HCT116 (cell line): ENCODE results near the gene SEC11A. TPM values are rescaled to one million over a fixed set of nuclear protein-coding genes. Genes with fewer than 3 reads are reported as not detected.

Source experiments
- ATAC-seq: fragments of 200-7000 bp; cut with Tn5 transposase; 2 replicates; pipeline ENCODE4 v1.9.1; 2020; ENCODE audit warnings: mild to moderate bottlenecking, moderate library complexity
- Bru-seq: library from RNA; stranded (reverse); fragments of 400-500 nt; gene quantifications from one replicate; lab custom pipeline; 2021; lab: Mats Ljungman, UMichigan
- BruChase-seq, 2 experiments: library from RNA; stranded (reverse); fragments of 400-500 nt; gene quantifications; one replicate each; lab custom pipeline; 2021; lab: Mats Ljungman, UMichigan
- BruUV-seq: library from RNA; stranded (reverse); fragments of 400-500 nt; replicated peaks from 2 replicates; lab custom pipeline; 2021; lab: Mats Ljungman, UMichigan
- CTCF ChIA-PET: fragments of 300-600 bp; sonication (Branson Sonifier 250); formaldehyde crosslinking; loops from one replicate; lab custom pipeline; 2021; ENCODE audit warnings: antibody characterized with exemption; lab: Charles Lee
- POLR2A ChIA-PET: fragments of 300-600, 350-600 bp; sonication (Branson Sonifier 250); formaldehyde crosslinking; loops from one replicate; lab custom pipeline; 2021; ENCODE audit warnings: antibody characterized with exemption; lab: Charles Lee
- RAD21 ChIA-PET, 2 experiments: fragments of 300-600 bp; sonication (Branson Sonifier 250); formaldehyde crosslinking; loops; one replicate each; lab custom pipeline; 2023; ENCODE audit warnings: low total read pairs in 2 of 2; ENCODE audit not compliant: uncharacterized antibody in 2 of 2, unreplicated experiment in 2 of 2, low non-redundant PET in 1 of 2; lab: Charles Lee
- DNase-seq: peaks from one replicate; pipeline ENCODE4 v3.0.0-alpha.2; 2010; ENCODE audit warnings: low read depth, low spot score
- H2AFZ ChIP-seq: fragments of 200-600 bp; shearing (Covaris generic), sonication (generic); 2 replicates; pipeline ENCODE4 v1.6.1; 2017; ENCODE audit warnings: low read depth, mixed run types, mixed read lengths, antibody characterized with exemption, low read length; ENCODE audit not compliant: poor library complexity, severe bottlenecking
- H3K27ac ChIP-seq: 2 replicates; pipeline ENCODE4 v1.5.1; 2012; ENCODE audit warnings: low read depth, low read length
- H3K27me3 ChIP-seq: fragments of 200-600 bp; sonication (generic); 2 replicates; pipeline ENCODE4 v1.6.1; 2016; ENCODE audit warnings: mixed run types, low read length, mixed read lengths; ENCODE audit not compliant: insufficient read depth
- H3K36me3 ChIP-seq, 2 experiments: fragments of 200-500 bp in 1 of 2; fragments of 200-600 bp in 1 of 2; sonication (Bioruptor generic) in 1 of 2; sonication (generic) in 1 of 2; 2 replicates each; pipeline versions ENCODE4 v1.5.1 to v1.6.1; 2014 to 2016; ENCODE audit warnings: low read length in 2 of 2, inconsistent platforms in 1 of 2, mixed read lengths in 1 of 2, mixed run types in 1 of 2; ENCODE audit not compliant: insufficient read depth in 2 of 2, control insufficient read depth in 1 of 2
- H3K4me1 ChIP-seq, 2 experiments: fragments of 200-600 bp in 1 of 2; sonication (generic) in 1 of 2; 2 replicates each; pipeline versions ENCODE4 v1.5.1 to v1.6.1; 2012 to 2017; ENCODE audit warnings: low read length in 2 of 2, inconsistent platforms in 1 of 2, mild to moderate bottlenecking in 1 of 2, mixed read lengths in 1 of 2, mixed run types in 1 of 2, moderate library complexity in 1 of 2; ENCODE audit not compliant: insufficient read depth in 2 of 2, control insufficient read depth in 1 of 2
- H3K4me2 ChIP-seq: fragments of 200-600 bp; sonication (generic); 2 replicates; pipeline ENCODE4 v1.6.1; 2017; ENCODE audit warnings: mixed run types, low read length, mixed read lengths
- H3K4me3 ChIP-seq, 2 experiments: fragments of 200-600 bp in 1 of 2; sonication (generic) in 1 of 2; replicated peaks in 1 of 2; 2 replicates each; pipeline ENCODE4 v1.5.1; 2011 to 2016; ENCODE audit warnings: low read length in 2 of 2, control low read depth in 1 of 2, low read depth in 1 of 2, mild to moderate bottlenecking in 1 of 2, mixed read lengths in 1 of 2, mixed run types in 1 of 2
- H3K79me2 ChIP-seq: fragments of 200-600 bp; sonication (generic); 2 replicates; pipeline ENCODE4 v1.6.1; 2017; ENCODE audit warnings: mild to moderate bottlenecking, mixed run types, low read length, moderate library complexity, mixed read lengths; ENCODE audit not compliant: insufficient read depth
- H3K9ac ChIP-seq: fragments of 200-600 bp; sonication (generic); 2 replicates; pipeline ENCODE4 v1.6.1; 2016; ENCODE audit warnings: low read length, mixed read lengths
- H3K9me2 ChIP-seq: fragments of 200-600 bp; sonication (generic), shearing (Covaris generic); 2 replicates; pipeline ENCODE4 v1.6.1; 2017; ENCODE audit warnings: mixed run types, mild to moderate bottlenecking, moderate library complexity; ENCODE audit not compliant: insufficient read depth
- H3K9me3 ChIP-seq, 2 experiments: fragments of 200-500 bp in 1 of 2; fragments of 200-600 bp in 1 of 2; sonication (Bioruptor generic) in 1 of 2; sonication (generic) in 1 of 2; 2 replicates each; pipeline ENCODE4 v1.6.1; 2014 to 2017; ENCODE audit warnings: low read length in 2 of 2, mixed read lengths in 2 of 2, inconsistent platforms in 1 of 2, low read depth in 1 of 2, mild to moderate bottlenecking in 1 of 2, mixed run types in 1 of 2, moderate library complexity in 1 of 2; ENCODE audit not compliant: control insufficient read depth in 1 of 2, insufficient read depth in 1 of 2
- H4K20me1 ChIP-seq: fragments of 200-600 bp; sonication (generic), shearing (Covaris generic); 2 replicates; pipeline ENCODE4 v1.6.1; 2017; ENCODE audit warnings: mixed run types, mild to moderate bottlenecking, moderate library complexity; ENCODE audit not compliant: insufficient read depth
- ATF3 ChIP-seq: IDR thresholded peaks from 2 replicates; pipeline ENCODE4 v1.6.1; 2012
- CBX3 ChIP-seq: IDR thresholded peaks from 2 replicates; pipeline ENCODE4 v1.6.1; 2012; ENCODE audit warnings: low read depth
- CEBPB ChIP-seq: IDR thresholded peaks from 2 replicates; pipeline ENCODE4 v1.6.1; 2012; ENCODE audit warnings: low read depth
- EGR1 ChIP-seq: IDR thresholded peaks from 2 replicates; pipeline ENCODE4 v1.6.1; 2012; ENCODE audit warnings: low read depth
- ELF1 ChIP-seq: IDR thresholded peaks from 2 replicates; pipeline ENCODE4 v1.6.1; 2012; ENCODE audit warnings: low read depth, borderline replicate concordance
- EZH2 ChIP-seq: fragments of 200-600 bp; sonication (generic); IDR thresholded peaks from 2 replicates; pipeline ENCODE4 v1.6.1; 2017; ENCODE audit warnings: antibody characterized with exemption, mixed run types
- EZH2phosphoT487 ChIP-seq: fragments of 200-600 bp; IDR thresholded peaks from 2 replicates; pipeline ENCODE4 v1.6.1; 2018; ENCODE audit warnings: antibody characterized with exemption, borderline replicate concordance
- FOSL1 ChIP-seq: IDR thresholded peaks from 2 replicates; pipeline ENCODE4 v1.6.1; 2012; ENCODE audit warnings: low read depth
- JUND ChIP-seq: IDR thresholded peaks from 2 replicates; pipeline ENCODE4 v1.6.1; 2012
- POLR2A ChIP-seq: IDR thresholded peaks from 2 replicates; pipeline ENCODE4 v1.7.0; 2011; ENCODE audit warnings: borderline replicate concordance; ENCODE audit not compliant: insufficient read depth, insufficient read length; ENCODE audit errors: extremely low read depth
- POLR2AphosphoS5 ChIP-seq: IDR thresholded peaks from 2 replicates; pipeline ENCODE4 v1.6.1; 2011; ENCODE audit warnings: mild to moderate bottlenecking, low read depth, low read length, moderate library complexity
- RAD21 ChIP-seq: IDR thresholded peaks from 2 replicates; pipeline ENCODE4 v1.6.1; 2012; ENCODE audit warnings: low read depth, mild to moderate bottlenecking
- REST ChIP-seq: IDR thresholded peaks from 2 replicates; pipeline ENCODE4 v1.6.1; 2012; ENCODE audit warnings: low read depth
- SIN3A ChIP-seq: IDR thresholded peaks from 2 replicates; pipeline ENCODE4 v1.6.1; 2012; ENCODE audit warnings: low read depth
- SP1 ChIP-seq: IDR thresholded peaks from 2 replicates; pipeline ENCODE4 v1.6.1; 2012; ENCODE audit warnings: low read depth
- SRF ChIP-seq: IDR thresholded peaks from 2 replicates; pipeline ENCODE4 v1.6.1; 2012; ENCODE audit warnings: low read depth
- TCF7L2 ChIP-seq: IDR thresholded peaks from 2 replicates; pipeline ENCODE4 v1.7.0; 2011; ENCODE audit warnings: borderline replicate concordance, inconsistent platforms; ENCODE audit not compliant: insufficient read depth, insufficient read length; ENCODE audit errors: extremely low read depth
- YY1 ChIP-seq: IDR thresholded peaks from 2 replicates; pipeline ENCODE4 v1.6.1; 2011; ENCODE audit warnings: low read length, low read depth, moderate library complexity, mild to moderate bottlenecking; ENCODE audit not compliant: insufficient replicate concordance; ENCODE audit errors: extremely low read depth
- ZNF274 ChIP-seq: fragments of 200-500 bp; sonication (Bioruptor generic); IDR thresholded peaks from 2 replicates; pipeline ENCODE4 v1.6.1; 2014; ENCODE audit warnings: mild to moderate bottlenecking, low read depth, low read length, inconsistent platforms
- intact Hi-C: fragments of 100-400 bp; cut with micrococcal nuclease; formaldehyde crosslinking; loops from 2 replicates; pipeline ENCODE4 v1.10.0; 2022
- long read RNA-seq: library from polyadenylated mRNA; unstranded; transcript quantifications from one replicate; pipeline ENCODE4 v2.0.0, GENCODE V29; 2021; ENCODE audit not compliant: unreplicated experiment
- polyA plus RNA-seq: library from polyadenylated mRNA; unstranded; fragments of >200 nt; gene quantifications from 2 replicates; pipeline ENCODE4 v1.2.1, GENCODE V29; 2012; ENCODE audit warnings: missing spikeins
- total RNA-seq: library from RNA; stranded (reverse); gene quantifications from one replicate; pipeline ENCODE4 v1.2.1, GENCODE V29; 2021; ENCODE audit not compliant: unreplicated experiment
- TF ChIP-seq, protein P1 (sequence below): IDR thresholded peaks from 2 replicates; pipeline ENCODE4 v1.6.1; 2011; ENCODE audit warnings: mild to moderate bottlenecking, low read length, moderate library complexity; ENCODE audit not compliant: insufficient replicate concordance; ENCODE audit errors: extremely low read depth

Gene SEC11A
- 175 TPM for total RNA-seq
- polyA plus RNA-seq = 103 and 124 TPM in 2 replicates
- Bru-seq, nascent RNA = percentile 90 among the genes with signal in this experiment
- BruChase-seq, experiment 1, labeled RNA remaining after a 6-hour chase = percentile 87 among the genes with signal in this experiment
- percentile 86 among the genes with signal in this experiment for BruChase-seq, experiment 2, labeled RNA remaining after a 2-hour chase
- long read RNA-seq, transcript SEC11A-207 (1 exons, 2,204 nt) = minor isoform, 54 of 150 reads
- long read RNA-seq, transcript SEC11A-205 (5 exons, 882 nt) = minor isoform, 5 of 150 reads
- long read RNA-seq, transcript SEC11A-201 (6 exons, 1,656 nt) = major isoform, 70 of 150 reads
- long read RNA-seq, partial matches to known transcripts = 3 of 150 reads
- long read RNA-seq, other reads (novel, unspliced or antisense) = 9 of 150 reads

- POLR2A ChIA-PET = interaction anchor here (0.7 to 4.9 kb wide), 14 partner anchors 9 to 162 kb away, joined by 3 to 38 read pairs (median 3); no protein-coding TSS in a partner anchor
- RAD21 ChIA-PET = interaction anchor here (1.1 to 1.6 kb wide), 2 partner anchors 19 to 32 kb away, joined by 3 to 5 read pairs; no protein-coding TSS in a partner anchor
- H3K27me3 ChIP-seq = no peaks in the 10 kb centered on the region
- no peaks in the 10 kb centered on the region for H3K9me2 ChIP-seq
- H3K9ac ChIP-seq = peak within 1 kb of the TSS; percentile 84
- peak within 1 kb of the TSS; percentile 97 for H3K27ac ChIP-seq
- peaks cover 9% of the 10 kb centered on the region; the same call in 1 of the 2 replicates for H4K20me1 ChIP-seq
- DNase-seq = peak; percentile 92
- CTCF ChIA-PET = no interaction called here
- H3K36me3 ChIP-seq = peaks cover 3 to 10% of the 10 kb centered on the region in 2 experiments; a peak in 2 of 4 replicates
- peaks cover 8 to 24% of the 10 kb centered on the region in 2 experiments; a peak in 3 of 4 replicates for H3K4me1 ChIP-seq
- peaks cover 48% of the 10 kb centered on the region for H3K79me2 ChIP-seq
- intact Hi-C loops = loop anchor here (1.0 to 5.0 kb wide), 3 partner anchors 19 to 211 kb away; partner anchors contain the start of gene ZNF592
- H3K4me3 ChIP-seq = peak within 1 kb of the TSS; percentile 95 to 99
- peak; percentile 97 for ATAC-seq
- H3K9me3 ChIP-seq = no peaks in the 10 kb centered on the region
- BruUV-seq = no TSS peak
- no peak within 1 kb of the TSS for H2AFZ ChIP-seq
- peak within 1 kb of the TSS; percentile 81 for H3K4me2 ChIP-seq
- TF ChIP-seq REST (no peak), CBX3 (peak; percentile 71), ATF3 (no peak), SP1 (peak; percentile 67), EGR1 (peak; percentile 71), CEBPB (no peak), EZH2phosphoT487 (no peak), SRF (peak; percentile 69), YY1 (peak; percentile 76), SIN3A (peak; percentile 82), POLR2AphosphoS5 (peak; percentile 85), ZNF274 (no peak), FOSL1 (no peak), EZH2 (no peak), TCF7L2 (peak; percentile 39), ELF1 (peak; percentile 76), RAD21 (no peak), JUND (no peak), POLR2A (peak; percentile 96)
- TF ChIP-seq, protein P1, sequence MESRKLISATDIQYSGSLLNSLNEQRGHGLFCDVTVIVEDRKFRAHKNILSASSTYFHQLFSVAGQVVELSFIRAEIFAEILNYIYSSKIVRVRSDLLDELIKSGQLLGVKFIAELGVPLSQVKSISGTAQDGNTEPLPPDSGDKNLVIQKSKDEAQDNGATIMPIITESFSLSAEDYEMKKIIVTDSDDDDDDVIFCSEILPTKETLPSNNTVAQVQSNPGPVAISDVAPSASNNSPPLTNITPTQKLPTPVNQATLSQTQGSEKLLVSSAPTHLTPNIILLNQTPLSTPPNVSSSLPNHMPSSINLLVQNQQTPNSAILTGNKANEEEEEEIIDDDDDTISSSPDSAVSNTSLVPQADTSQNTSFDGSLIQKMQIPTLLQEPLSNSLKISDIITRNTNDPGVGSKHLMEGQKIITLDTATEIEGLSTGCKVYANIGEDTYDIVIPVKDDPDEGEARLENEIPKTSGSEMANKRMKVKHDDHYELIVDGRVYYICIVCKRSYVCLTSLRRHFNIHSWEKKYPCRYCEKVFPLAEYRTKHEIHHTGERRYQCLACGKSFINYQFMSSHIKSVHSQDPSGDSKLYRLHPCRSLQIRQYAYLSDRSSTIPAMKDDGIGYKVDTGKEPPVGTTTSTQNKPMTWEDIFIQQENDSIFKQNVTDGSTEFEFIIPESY = no peak
These were observed at the start of gene SEC11A for GRCh38 chr15:84716036-84716732. SEC11A (minus strand) TSS chr15:84716139; CDS start chr15:84716075, 64 bp downstream.
